IMR-90 (cell line): ENCODE measurements around the gene COQ6.

ENCODE experiments used
- CTCF ChIP-seq: conservative IDR thresholded peaks from 2 replicates; pipeline ENCODE4 v1.5.1; 2012; ENCODE audit warnings: mild to moderate bottlenecking, low read depth, low read length, improper control_type of control experiment
- MAFK ChIP-seq: IDR thresholded peaks from 2 replicates; pipeline ENCODE4 v1.6.1; 2012; ENCODE audit warnings: low read depth, low read length, improper control_type of control experiment
- MXI1 ChIP-seq: IDR thresholded peaks from 2 replicates; pipeline ENCODE4 v1.6.1; 2012; ENCODE audit warnings: low read depth, mild to moderate bottlenecking, low read length, moderate library complexity, borderline replicate concordance
- RAD21 ChIP-seq: IDR thresholded peaks from 2 replicates; pipeline ENCODE4 v1.6.1; 2012; ENCODE audit warnings: low read length, improper control_type of control experiment

GRCh38 chr14:73945159-73945670, 4.9 kb upstream of the COQ6 start:
- no peak for TF ChIP-seq MAFK
- TF ChIP-seq CTCF: no peak
- TF ChIP-seq MXI1: no peak
- no peak for TF ChIP-seq RAD21
